ENCODE results near the gene CCL3.

The CCL3 gene

DNA sequence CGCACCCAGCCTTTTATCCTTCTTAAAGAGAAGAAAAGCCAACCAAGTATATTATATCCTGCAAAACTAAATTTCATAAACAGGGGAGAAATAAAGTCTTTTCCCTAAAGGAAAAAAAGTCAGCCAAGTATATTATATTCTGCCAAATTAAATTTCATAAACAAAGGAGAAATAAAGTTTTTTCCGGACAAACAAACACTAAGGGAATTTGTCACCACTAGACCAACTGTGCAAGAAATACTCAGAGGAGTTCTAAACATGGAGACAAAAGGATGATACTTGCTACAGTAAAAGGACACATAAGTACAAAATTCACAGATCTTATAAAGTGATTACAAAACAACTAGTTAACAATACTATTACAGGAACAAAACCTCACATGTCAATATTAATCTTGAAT lies 40.3 kb downstream of the CCL3 start:
- TF ChIP-seq, protein P1, sequence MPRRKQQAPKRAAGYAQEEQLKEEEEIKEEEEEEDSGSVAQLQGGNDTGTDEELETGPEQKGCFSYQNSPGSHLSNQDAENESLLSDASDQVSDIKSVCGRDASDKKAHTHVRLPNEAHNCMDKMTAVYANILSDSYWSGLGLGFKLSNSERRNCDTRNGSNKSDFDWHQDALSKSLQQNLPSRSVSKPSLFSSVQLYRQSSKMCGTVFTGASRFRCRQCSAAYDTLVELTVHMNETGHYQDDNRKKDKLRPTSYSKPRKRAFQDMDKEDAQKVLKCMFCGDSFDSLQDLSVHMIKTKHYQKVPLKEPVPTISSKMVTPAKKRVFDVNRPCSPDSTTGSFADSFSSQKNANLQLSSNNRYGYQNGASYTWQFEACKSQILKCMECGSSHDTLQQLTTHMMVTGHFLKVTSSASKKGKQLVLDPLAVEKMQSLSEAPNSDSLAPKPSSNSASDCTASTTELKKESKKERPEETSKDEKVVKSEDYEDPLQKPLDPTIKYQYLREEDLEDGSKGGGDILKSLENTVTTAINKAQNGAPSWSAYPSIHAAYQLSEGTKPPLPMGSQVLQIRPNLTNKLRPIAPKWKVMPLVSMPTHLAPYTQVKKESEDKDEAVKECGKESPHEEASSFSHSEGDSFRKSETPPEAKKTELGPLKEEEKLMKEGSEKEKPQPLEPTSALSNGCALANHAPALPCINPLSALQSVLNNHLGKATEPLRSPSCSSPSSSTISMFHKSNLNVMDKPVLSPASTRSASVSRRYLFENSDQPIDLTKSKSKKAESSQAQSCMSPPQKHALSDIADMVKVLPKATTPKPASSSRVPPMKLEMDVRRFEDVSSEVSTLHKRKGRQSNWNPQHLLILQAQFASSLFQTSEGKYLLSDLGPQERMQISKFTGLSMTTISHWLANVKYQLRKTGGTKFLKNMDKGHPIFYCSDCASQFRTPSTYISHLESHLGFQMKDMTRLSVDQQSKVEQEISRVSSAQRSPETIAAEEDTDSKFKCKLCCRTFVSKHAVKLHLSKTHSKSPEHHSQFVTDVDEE (CRISPR knock-in tag; IDR thresholded peaks at IDR 0.05), result no peak
- no peak for TF ChIP-seq ZFP3 (CRISPR knock-in tag; IDR thresholded peaks at IDR 0.05)
- no peak for TF ChIP-seq ZC3H10 (CRISPR knock-in tag; IDR thresholded peaks at IDR 0.05)
- TF ChIP-seq ESRRG (CRISPR knock-in tag; IDR thresholded peaks at IDR 0.05), result no peak
- TF ChIP-seq ZNF70 (CRISPR knock-in tag; IDR thresholded peaks at IDR 0.05), result no peak
- TF ChIP-seq PPARA (CRISPR knock-in tag; IDR thresholded peaks at IDR 0.05; ENCODE audit: borderline replicate concordance), result no peak
- TF ChIP-seq ZNF8 (CRISPR knock-in tag; IDR thresholded peaks at IDR 0.05), result no peak
- no peak for TF ChIP-seq TCF4 (CRISPR knock-in tag; IDR thresholded peaks at IDR 0.05; ENCODE audit: borderline replicate concordance)
- no peak for TF ChIP-seq POU6F1 (CRISPR knock-in tag; IDR thresholded peaks at IDR 0.05; ENCODE audit: borderline replicate concordance, low read depth)
- ATAC-seq, result no peak

- TF ChIP-seq RARB (CRISPR knock-in tag; IDR thresholded peaks at IDR 0.05) (no peak), TCF4 (CRISPR knock-in tag; IDR thresholded peaks at IDR 0.05; ENCODE audit: borderline replicate concordance) (no peak), ZNF8 (CRISPR knock-in tag; IDR thresholded peaks at IDR 0.05) (no peak), ZNF565 (CRISPR knock-in tag; conservative IDR thresholded peaks at IDR 0.05; ENCODE audit: low read depth) (no peak), ZNF70 (CRISPR knock-in tag; IDR thresholded peaks at IDR 0.05) (no peak), ZC3H10 (CRISPR knock-in tag; IDR thresholded peaks at IDR 0.05) (no peak), ARNTL (CRISPR knock-in tag; IDR thresholded peaks at IDR 0.05; ENCODE audit: borderline replicate concordance, low read depth) (no peak), POU6F1 (CRISPR knock-in tag; IDR thresholded peaks at IDR 0.05; ENCODE audit: borderline replicate concordance, low read depth) (no peak), CREB5 (CRISPR knock-in tag; IDR thresholded peaks at IDR 0.05; ENCODE audit: low read depth) (no peak), CSDC2 (CRISPR knock-in tag; IDR thresholded peaks at IDR 0.05) (no peak), ESRRG (CRISPR knock-in tag; IDR thresholded peaks at IDR 0.05) (no peak), BACH2 (CRISPR knock-in tag; IDR thresholded peaks at IDR 0.05; ENCODE audit: borderline replicate concordance) (no peak), ZFP3 (CRISPR knock-in tag; IDR thresholded peaks at IDR 0.05) (no peak)
- TF ChIP-seq, protein P2, sequence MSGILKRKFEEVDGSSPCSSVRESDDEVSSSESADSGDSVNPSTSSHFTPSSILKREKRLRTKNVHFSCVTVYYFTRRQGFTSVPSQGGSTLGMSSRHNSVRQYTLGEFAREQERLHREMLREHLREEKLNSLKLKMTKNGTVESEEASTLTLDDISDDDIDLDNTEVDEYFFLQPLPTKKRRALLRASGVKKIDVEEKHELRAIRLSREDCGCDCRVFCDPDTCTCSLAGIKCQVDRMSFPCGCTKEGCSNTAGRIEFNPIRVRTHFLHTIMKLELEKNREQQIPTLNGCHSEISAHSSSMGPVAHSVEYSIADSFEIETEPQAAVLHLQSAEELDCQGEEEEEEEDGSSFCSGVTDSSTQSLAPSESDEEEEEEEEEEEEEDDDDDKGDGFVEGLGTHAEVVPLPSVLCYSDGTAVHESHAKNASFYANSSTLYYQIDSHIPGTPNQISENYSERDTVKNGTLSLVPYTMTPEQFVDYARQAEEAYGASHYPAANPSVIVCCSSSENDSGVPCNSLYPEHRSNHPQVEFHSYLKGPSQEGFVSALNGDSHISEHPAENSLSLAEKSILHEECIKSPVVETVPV (CRISPR knock-in tag; IDR thresholded peaks at IDR 0.05), result no peak
- TF ChIP-seq, protein P3, sequence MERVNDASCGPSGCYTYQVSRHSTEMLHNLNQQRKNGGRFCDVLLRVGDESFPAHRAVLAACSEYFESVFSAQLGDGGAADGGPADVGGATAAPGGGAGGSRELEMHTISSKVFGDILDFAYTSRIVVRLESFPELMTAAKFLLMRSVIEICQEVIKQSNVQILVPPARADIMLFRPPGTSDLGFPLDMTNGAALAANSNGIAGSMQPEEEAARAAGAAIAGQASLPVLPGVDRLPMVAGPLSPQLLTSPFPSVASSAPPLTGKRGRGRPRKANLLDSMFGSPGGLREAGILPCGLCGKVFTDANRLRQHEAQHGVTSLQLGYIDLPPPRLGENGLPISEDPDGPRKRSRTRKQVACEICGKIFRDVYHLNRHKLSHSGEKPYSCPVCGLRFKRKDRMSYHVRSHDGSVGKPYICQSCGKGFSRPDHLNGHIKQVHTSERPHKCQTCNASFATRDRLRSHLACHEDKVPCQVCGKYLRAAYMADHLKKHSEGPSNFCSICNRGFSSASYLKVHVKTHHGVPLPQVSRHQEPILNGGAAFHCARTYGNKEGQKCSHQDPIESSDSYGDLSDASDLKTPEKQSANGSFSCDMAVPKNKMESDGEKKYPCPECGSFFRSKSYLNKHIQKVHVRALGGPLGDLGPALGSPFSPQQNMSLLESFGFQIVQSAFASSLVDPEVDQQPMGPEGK (CRISPR knock-in tag; IDR thresholded peaks at IDR 0.05; ENCODE audit: borderline replicate concordance), result no peak
- ATAC-seq, result no peak
Measured at GRCh38 chr17:36048066-36048465, 41.9 kb downstream of the CCL3 start.
